MM.1S (cell line): ENCODE measurements around the gene SHFL.

Experiments
- EZH2 ChIP-seq: fragments of 300-600 bp; sonication (generic); optimal IDR thresholded peaks from 2 replicates; pipeline ENCODE3; 2017; ENCODE audit warnings: low read depth, mild to moderate bottlenecking, antibody characterized with exemption, low read length, mixed read lengths
- TF ChIP-seq, protein P1 (sequence below): fragments of 300-600 bp; sonication (generic); IDR thresholded peaks from 2 replicates; pipeline ENCODE4 v1.5.1; 2016; ENCODE audit warnings: antibody characterized with exemption, low read length, mixed read lengths

DNA sequence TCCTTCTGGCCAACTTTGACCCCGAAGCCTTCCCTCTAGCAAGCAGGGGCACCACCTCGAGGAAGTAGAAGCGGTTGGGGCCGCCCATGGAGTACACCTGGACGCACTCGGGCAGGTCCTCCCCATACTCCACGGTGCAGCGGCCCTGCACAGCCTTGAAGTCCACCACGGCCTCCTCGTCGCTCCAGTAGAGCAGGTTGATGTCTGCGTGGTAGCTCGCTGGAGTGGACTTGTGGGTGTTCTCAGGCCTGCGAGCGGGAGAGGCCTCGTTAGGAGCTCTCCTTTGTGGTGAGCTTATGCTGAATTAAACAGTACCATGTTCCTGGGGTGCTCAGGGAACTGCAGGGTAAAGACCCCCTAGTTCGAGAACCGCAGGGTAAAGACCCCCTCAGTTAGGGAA, 55.9 kb downstream of the SHFL start:
- no peak for TF ChIP-seq EZH2
- TF ChIP-seq, protein P1, sequence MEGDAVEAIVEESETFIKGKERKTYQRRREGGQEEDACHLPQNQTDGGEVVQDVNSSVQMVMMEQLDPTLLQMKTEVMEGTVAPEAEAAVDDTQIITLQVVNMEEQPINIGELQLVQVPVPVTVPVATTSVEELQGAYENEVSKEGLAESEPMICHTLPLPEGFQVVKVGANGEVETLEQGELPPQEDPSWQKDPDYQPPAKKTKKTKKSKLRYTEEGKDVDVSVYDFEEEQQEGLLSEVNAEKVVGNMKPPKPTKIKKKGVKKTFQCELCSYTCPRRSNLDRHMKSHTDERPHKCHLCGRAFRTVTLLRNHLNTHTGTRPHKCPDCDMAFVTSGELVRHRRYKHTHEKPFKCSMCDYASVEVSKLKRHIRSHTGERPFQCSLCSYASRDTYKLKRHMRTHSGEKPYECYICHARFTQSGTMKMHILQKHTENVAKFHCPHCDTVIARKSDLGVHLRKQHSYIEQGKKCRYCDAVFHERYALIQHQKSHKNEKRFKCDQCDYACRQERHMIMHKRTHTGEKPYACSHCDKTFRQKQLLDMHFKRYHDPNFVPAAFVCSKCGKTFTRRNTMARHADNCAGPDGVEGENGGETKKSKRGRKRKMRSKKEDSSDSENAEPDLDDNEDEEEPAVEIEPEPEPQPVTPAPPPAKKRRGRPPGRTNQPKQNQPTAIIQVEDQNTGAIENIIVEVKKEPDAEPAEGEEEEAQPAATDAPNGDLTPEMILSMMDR: no peak
